ENCODE results near the gene FGF22. TPM values are rescaled to one million over a fixed set of nuclear protein-coding genes. Genes with fewer than 3 reads are reported as not detected.
"Not testable (repeated sequence)": the region's sequence is repeated elsewhere in the genome, so short reads cannot be mapped to it uniquely, and the experiment has no call there.

FGF22 gene
- total and polyA plus RNA-seq, 3 donors from 2014 or later, result 1.8 to 3.1 (median 2.6) TPM

DNA sequence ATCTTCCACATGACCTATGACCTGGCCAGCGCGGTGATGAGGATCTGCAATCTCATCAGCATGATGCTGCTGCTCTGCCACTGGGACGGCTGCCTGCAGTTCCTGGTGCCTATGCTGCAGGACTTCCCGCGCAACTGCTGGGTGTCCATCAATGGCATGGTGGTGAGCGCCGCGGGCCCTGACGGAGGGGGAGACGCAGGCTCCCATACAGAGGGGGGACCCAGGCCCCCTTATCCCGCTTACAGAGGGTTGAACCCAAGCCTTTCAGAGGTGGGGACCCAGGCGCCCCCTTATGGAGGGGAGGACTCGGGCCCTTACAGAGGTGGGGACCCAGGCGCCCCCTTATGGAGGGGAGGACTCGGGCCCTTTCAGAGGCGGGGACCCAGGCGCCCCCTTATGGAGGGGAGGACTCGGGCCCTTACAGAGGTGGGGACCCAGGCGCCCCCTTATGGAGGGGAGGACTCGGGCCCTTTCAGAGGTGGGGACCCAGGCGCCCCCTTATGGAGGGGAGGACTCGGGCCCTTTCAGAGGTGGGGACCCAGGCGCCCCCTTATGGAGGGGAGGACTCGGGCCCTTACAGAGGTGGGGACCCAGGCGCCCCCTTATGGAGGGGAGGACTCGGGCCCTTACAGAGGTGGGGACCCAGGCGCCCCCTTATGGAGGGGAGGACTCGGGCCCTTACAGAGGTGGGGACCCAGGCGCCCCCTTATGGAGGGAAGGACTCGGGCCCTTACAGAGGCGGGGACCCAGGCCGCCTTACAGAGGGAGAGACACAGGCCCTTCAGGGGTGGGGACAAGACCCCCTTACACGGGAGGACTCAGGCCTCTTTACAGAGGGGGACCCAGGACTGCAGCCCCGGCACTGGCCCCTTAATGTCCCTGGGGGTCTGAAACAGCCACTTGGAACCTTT, 34.4 kb upstream of the FGF22 start:
- H3K27ac ChIP-seq; H3K4me3 ChIP-seq; H3K9me3 ChIP-seq; H3K4me1 ChIP-seq; H3K27me3 ChIP-seq; intact Hi-C loops (cut with DNase I; ENCODE audit: low total_unique reads); DNase-seq; H3K36me3 ChIP-seq (ENCODE audit: low read depth, missing control alignments): not testable (repeated sequence)
- WGBS, 2 donors, result 76 to 79% methylated on average over 2 to 31 of the region's 34 CpGs
- TF ChIP-seq, protein P1, sequence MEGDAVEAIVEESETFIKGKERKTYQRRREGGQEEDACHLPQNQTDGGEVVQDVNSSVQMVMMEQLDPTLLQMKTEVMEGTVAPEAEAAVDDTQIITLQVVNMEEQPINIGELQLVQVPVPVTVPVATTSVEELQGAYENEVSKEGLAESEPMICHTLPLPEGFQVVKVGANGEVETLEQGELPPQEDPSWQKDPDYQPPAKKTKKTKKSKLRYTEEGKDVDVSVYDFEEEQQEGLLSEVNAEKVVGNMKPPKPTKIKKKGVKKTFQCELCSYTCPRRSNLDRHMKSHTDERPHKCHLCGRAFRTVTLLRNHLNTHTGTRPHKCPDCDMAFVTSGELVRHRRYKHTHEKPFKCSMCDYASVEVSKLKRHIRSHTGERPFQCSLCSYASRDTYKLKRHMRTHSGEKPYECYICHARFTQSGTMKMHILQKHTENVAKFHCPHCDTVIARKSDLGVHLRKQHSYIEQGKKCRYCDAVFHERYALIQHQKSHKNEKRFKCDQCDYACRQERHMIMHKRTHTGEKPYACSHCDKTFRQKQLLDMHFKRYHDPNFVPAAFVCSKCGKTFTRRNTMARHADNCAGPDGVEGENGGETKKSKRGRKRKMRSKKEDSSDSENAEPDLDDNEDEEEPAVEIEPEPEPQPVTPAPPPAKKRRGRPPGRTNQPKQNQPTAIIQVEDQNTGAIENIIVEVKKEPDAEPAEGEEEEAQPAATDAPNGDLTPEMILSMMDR (IDR thresholded peaks at IDR 0.05), result peak in 1 of 3 experiments; percentile 17

DNA sequence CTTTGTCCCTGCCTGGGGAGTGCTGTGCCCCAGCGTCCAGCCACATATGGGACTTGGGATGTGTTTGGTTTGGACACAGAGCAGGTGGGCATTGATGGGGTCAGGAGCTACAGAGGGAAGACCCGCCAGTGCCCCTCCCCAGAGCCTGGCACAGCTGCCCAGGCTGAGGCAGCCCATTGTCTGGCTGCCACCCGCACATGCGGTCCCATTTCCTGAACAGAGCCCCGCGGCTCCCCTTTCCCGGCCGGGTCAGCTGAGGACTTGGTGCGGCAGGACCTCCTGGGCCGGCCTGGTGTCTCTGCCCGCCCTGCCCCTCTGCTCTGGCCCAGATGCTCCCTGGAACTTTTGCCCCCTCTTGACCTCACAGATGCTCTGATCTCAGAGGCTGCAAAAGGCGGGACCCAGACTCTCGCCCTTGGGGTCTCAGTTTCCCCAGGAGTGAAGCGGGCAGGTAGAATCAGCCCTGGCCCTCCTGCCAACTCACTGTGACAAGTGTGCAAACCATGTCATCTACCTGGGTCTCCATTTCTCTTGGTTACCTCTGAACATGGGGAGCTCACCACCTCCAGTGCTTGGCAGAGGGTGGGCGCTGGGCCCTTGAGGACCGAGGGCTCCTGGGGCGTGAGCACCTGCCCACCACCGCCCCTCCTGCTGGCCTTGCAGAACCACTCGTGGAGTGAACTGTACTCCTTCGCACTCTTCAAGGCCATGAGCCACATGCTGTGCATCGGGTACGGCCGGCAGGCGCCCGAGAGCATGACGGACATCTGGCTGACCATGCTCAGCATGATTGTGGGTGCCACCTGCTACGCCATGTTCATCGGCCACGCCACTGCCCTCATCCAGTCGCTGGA, 32.2 kb upstream of the FGF22 start:
- Histone ChIP-seq H3K9me3 (no peaks in the 10 kb centered on the region), H3K27ac (no peak overlapping the region), H3K4me3 (no peak overlapping the region), H3K4me1 (peaks cover 17% of the 10 kb centered on the region), H3K27me3 (no peaks in the 10 kb centered on the region), H3K36me3 (ENCODE audit: low read depth, missing control alignments) (no peaks in the 10 kb centered on the region)
- intact Hi-C loops (cut with DNase I; ENCODE audit: low total_unique reads), result no loop called here
- DNase-seq, result no peak
- WGBS, 2 donors, result 80 to 87% methylated on average over 18 to 30 of the region's 30 CpGs
- TF ChIP-seq POLR2A (IDR thresholded peaks at IDR 0.05), result no peak
- TF ChIP-seq, protein P1 (IDR thresholded peaks at IDR 0.05), result no peak

DNA sequence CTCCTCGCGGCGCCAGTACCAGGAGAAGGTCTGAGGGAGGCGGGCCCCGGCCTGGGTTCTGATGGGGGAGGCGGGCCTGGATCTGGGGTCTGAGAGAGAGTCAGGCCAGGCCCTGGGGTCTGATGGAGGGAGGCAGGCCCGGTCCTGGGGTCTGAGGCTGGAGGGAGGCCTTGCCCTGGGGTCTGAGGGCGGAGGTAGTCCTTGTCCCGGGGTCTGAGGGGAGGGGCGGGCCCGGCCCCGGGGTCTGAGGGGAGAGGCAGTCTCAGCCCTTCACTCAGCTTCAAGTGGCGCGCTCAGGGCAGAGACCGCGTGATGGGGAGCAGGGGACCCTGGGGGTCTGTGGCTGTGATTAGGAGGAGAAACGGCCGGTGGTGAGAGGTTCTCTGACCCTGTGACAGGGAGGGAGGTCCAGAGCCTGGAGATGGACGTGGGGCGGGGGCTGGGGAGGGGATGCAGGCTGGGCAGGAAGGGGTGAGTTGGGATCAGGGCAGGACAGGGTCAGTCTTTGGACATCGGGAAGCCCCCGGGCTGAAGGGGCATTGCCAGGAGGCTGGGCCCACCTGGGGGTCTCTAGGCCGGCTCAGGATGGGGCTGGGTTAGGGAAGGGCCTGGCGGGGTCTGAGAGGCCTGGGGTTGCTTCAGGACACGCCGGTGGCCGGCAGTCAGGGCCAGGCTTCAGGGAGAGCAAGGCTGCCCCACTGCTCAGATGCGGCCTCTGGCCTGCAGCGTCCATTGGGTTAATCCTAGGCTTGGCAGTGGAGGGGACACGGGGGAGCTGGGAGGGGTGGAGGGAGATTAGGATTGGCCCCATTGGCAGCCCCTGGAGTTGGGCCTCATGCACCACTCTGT, 31.3 kb upstream of the FGF22 start:
- DNase-seq, result no peak
- Histone ChIP-seq H3K36me3 (ENCODE audit: low read depth, missing control alignments) (no peaks in the 10 kb centered on the region), H3K4me3 (no peak overlapping the region), H3K27ac (no peak overlapping the region), H3K9me3 (no peaks in the 10 kb centered on the region), H3K27me3 (no peaks in the 10 kb centered on the region), H3K4me1 (peaks cover 17% of the 10 kb centered on the region)
- intact Hi-C loops (cut with DNase I; ENCODE audit: low total_unique reads), result no loop called here
- 82 to 86% methylated on average over 18 to 30 of the region's 30 CpGs for WGBS, 2 donors
- TF ChIP-seq, protein P1 (IDR thresholded peaks at IDR 0.05), result no peak
- TF ChIP-seq POLR2A (IDR thresholded peaks at IDR 0.05), result no peak

DNA sequence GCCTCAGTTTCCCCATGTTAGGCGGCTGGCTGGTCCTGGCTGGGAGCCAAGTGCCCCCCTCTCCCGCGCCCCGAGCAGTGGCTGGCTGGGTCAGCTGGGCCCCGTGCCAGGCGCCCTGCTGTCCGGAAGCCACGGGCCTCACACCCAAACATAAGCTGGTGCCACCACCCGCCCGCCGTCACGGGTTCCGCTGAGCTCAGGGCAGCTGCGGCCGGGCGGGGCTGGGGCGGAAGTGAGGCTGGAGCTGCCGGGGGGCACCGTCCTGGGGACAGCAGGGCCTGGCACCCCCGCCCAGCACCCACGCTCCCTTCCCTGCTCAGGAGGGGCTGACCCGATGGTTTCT, 30.7 kb upstream of the FGF22 start:
- no peak overlapping the region for H3K4me3 ChIP-seq
- H3K36me3 ChIP-seq (ENCODE audit: low read depth, missing control alignments), result no peaks in the 10 kb centered on the region
- DNase-seq, result no peak
- no peak overlapping the region for H3K27ac ChIP-seq
- no peaks in the 10 kb centered on the region for H3K9me3 ChIP-seq
- WGBS, 2 donors, result 88% methylated on average over 22 of the region's 22 CpGs; no CpG with 5 or more reads in 1 of the 2 donors
- H3K4me1 ChIP-seq, result peaks cover 17% of the 10 kb centered on the region
- TF ChIP-seq, protein P1 (IDR thresholded peaks at IDR 0.05), result no peak
- TF ChIP-seq POLR2A (IDR thresholded peaks at IDR 0.05), result no peak
- intact Hi-C loops (cut with DNase I; ENCODE audit: low total_unique reads), result no loop called here
- no peaks in the 10 kb centered on the region for H3K27me3 ChIP-seq
